SK-N-SH (cell line): ENCODE results near the gene SH3BGRL3.

Experiments
- EP300 ChIP-seq, 2 experiments: IDR thresholded peaks; 2 replicates each; pipeline versions ENCODE4 v1.4.0 to v1.6.1; 2012; ENCODE audit warnings: borderline replicate concordance in 1 of 2, low read depth in 1 of 2, low read length in 1 of 2
- EZH2phosphoT487 ChIP-seq: fragments of 200-600 bp; sonication (generic); IDR thresholded peaks from 2 replicates; pipeline ENCODE4 v1.6.1; 2017; ENCODE audit warnings: low read depth, mixed run types, mild to moderate bottlenecking, antibody characterized with exemption, moderate library complexity, borderline replicate concordance
- NFIC ChIP-seq: IDR thresholded peaks from 2 replicates; pipeline ENCODE4 v1.4.0; 2012; ENCODE audit warnings: borderline replicate concordance
- SIN3A ChIP-seq: IDR thresholded peaks from 2 replicates; pipeline ENCODE4 v1.6.1; 2012; ENCODE audit warnings: low read depth, mild to moderate bottlenecking, low read length, moderate library complexity, borderline replicate concordance
- SMC3 ChIP-seq: IDR thresholded peaks from 2 replicates; pipeline ENCODE4 v1.6.1; 2012; ENCODE audit warnings: low read depth, low read length, improper control_type of control experiment
- TCF12 ChIP-seq: IDR thresholded peaks from 2 replicates; pipeline ENCODE4 v1.4.0; 2012
- YY1 ChIP-seq: IDR thresholded peaks from 2 replicates; pipeline ENCODE4 v1.4.0; 2012; ENCODE audit warnings: low read depth, mild to moderate bottlenecking
- TF ChIP-seq, protein P1 (sequence below): fragments of 200-600 bp; sonication (generic); IDR thresholded peaks from 2 replicates; pipeline ENCODE4 v1.6.1; 2017; ENCODE audit warnings: antibody characterized with exemption, mild to moderate bottlenecking, moderate library complexity
- TF ChIP-seq, protein P2 (sequence below): IDR thresholded peaks from 2 replicates; pipeline ENCODE4 v1.6.1; 2012; ENCODE audit warnings: mild to moderate bottlenecking, low read depth, low read length, moderate library complexity
- TF ChIP-seq, protein P3 (sequence below): IDR thresholded peaks from 2 replicates; pipeline ENCODE4 v1.4.0; 2012; ENCODE audit warnings: low read depth, borderline replicate concordance
- TF ChIP-seq, protein P4 (sequence below): IDR thresholded peaks from 2 replicates; pipeline ENCODE4 v1.4.0; 2012; ENCODE audit warnings: low read depth

DNA sequence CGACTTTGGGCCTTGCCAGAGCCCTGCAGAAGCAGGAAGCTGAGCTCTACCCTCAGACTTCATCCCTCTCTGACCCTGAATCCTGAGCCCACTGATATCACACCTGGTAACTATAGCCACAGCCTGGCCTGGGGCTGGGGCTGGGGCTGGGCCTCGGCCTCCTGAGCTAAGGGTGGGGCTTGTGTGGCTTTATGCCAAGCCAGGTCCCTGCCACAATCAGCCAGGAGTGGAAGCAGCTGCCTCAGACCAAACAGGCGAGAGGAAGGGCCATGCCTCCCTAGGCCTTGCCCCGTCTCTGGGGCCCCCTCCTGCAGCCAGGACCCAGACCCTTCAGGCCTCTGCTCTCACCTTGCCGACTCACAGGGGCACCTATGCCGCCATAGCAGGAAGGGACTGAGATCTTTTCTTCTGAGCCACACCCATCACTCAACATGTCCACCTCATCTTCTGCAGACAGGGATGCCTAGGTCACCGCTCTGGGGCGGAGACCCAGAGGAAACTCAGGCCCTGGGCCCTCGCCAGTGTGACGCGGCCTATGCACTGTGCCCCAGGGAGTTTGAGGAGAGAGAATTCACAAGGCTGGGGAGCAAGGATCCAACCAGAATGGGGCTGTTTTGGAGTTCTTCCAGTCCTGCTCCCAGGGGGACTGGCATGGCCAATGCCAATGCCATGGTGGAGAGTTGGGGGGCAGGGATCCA is 20.8 kb downstream of the SH3BGRL3 start:
- TF ChIP-seq TCF12 (no peak), EZH2phosphoT487 (no peak), SMC3 (no peak), SIN3A (no peak), EP300 (IDR thresholded peaks at IDR 0.05; ENCODE audit: borderline replicate concordance in 1 of 2, low read depth in 1 of 2, low read length in 1 of 2) (no peak), NFIC (no peak), YY1 (no peak)
- TF ChIP-seq, protein P1, sequence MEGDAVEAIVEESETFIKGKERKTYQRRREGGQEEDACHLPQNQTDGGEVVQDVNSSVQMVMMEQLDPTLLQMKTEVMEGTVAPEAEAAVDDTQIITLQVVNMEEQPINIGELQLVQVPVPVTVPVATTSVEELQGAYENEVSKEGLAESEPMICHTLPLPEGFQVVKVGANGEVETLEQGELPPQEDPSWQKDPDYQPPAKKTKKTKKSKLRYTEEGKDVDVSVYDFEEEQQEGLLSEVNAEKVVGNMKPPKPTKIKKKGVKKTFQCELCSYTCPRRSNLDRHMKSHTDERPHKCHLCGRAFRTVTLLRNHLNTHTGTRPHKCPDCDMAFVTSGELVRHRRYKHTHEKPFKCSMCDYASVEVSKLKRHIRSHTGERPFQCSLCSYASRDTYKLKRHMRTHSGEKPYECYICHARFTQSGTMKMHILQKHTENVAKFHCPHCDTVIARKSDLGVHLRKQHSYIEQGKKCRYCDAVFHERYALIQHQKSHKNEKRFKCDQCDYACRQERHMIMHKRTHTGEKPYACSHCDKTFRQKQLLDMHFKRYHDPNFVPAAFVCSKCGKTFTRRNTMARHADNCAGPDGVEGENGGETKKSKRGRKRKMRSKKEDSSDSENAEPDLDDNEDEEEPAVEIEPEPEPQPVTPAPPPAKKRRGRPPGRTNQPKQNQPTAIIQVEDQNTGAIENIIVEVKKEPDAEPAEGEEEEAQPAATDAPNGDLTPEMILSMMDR, result no peak
- TF ChIP-seq, protein P2, sequence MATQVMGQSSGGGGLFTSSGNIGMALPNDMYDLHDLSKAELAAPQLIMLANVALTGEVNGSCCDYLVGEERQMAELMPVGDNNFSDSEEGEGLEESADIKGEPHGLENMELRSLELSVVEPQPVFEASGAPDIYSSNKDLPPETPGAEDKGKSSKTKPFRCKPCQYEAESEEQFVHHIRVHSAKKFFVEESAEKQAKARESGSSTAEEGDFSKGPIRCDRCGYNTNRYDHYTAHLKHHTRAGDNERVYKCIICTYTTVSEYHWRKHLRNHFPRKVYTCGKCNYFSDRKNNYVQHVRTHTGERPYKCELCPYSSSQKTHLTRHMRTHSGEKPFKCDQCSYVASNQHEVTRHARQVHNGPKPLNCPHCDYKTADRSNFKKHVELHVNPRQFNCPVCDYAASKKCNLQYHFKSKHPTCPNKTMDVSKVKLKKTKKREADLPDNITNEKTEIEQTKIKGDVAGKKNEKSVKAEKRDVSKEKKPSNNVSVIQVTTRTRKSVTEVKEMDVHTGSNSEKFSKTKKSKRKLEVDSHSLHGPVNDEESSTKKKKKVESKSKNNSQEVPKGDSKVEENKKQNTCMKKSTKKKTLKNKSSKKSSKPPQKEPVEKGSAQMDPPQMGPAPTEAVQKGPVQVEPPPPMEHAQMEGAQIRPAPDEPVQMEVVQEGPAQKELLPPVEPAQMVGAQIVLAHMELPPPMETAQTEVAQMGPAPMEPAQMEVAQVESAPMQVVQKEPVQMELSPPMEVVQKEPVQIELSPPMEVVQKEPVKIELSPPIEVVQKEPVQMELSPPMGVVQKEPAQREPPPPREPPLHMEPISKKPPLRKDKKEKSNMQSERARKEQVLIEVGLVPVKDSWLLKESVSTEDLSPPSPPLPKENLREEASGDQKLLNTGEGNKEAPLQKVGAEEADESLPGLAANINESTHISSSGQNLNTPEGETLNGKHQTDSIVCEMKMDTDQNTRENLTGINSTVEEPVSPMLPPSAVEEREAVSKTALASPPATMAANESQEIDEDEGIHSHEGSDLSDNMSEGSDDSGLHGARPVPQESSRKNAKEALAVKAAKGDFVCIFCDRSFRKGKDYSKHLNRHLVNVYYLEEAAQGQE, result no peak
- TF ChIP-seq, protein P3, sequence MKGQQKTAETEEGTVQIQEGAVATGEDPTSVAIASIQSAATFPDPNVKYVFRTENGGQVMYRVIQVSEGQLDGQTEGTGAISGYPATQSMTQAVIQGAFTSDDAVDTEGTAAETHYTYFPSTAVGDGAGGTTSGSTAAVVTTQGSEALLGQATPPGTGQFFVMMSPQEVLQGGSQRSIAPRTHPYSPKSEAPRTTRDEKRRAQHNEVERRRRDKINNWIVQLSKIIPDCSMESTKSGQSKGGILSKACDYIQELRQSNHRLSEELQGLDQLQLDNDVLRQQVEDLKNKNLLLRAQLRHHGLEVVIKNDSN, result no peak
- TF ChIP-seq, protein P4, sequence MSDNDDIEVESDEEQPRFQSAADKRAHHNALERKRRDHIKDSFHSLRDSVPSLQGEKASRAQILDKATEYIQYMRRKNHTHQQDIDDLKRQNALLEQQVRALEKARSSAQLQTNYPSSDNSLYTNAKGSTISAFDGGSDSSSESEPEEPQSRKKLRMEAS, result no peak
